GM19239 (cell line): ENCODE measurements around the gene B4GALT5.
"Not testable (repeated sequence)": the region's sequence is repeated elsewhere in the genome, so short reads cannot be mapped to it uniquely, and the experiment has no call there.

Source experiments
- DNase-seq: peaks from one replicate; pipeline ENCODE4 v3.0.0; 2011; ENCODE audit warnings: low spot score; ENCODE audit not compliant: insufficient read length
- FAIRE-seq: peaks from 2 replicates; lab custom pipeline; 2011; peaks lifted over from hg19 to GRCh38; lab: Jason Lieb, UNC

Gene B4GALT5

DNA sequence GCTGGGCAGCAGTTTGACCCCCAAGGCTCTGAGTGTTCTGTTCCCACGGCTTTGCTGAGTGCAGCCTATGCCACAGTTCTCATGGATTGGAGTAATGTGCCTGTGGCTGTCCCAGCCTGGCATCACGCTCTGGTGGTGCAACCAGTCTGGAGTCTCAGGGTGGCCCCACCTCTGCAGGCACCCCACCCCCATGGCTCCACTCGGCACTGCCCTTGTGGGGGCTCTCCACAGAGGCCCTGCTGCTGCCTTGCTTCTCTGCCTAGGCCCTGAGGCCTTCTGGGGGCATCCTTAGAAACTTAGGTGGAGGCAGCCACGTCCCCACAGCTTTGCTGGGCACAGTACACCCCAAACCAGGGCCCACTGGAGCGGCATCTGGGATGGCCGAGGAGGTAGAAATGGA is 25.4 kb upstream of the B4GALT5 start:
- DNase-seq (no peak), FAIRE-seq (no peak)

GRCh38 chr20:49737260-49737659 is 23.6 kb upstream of the B4GALT5 start:
- FAIRE-seq (no peak), DNase-seq (no peak)

GRCh38 chr20:49729780-49730179 is 16.1 kb upstream of the B4GALT5 start:
- FAIRE-seq (no peak), DNase-seq (no peak)

DNA sequence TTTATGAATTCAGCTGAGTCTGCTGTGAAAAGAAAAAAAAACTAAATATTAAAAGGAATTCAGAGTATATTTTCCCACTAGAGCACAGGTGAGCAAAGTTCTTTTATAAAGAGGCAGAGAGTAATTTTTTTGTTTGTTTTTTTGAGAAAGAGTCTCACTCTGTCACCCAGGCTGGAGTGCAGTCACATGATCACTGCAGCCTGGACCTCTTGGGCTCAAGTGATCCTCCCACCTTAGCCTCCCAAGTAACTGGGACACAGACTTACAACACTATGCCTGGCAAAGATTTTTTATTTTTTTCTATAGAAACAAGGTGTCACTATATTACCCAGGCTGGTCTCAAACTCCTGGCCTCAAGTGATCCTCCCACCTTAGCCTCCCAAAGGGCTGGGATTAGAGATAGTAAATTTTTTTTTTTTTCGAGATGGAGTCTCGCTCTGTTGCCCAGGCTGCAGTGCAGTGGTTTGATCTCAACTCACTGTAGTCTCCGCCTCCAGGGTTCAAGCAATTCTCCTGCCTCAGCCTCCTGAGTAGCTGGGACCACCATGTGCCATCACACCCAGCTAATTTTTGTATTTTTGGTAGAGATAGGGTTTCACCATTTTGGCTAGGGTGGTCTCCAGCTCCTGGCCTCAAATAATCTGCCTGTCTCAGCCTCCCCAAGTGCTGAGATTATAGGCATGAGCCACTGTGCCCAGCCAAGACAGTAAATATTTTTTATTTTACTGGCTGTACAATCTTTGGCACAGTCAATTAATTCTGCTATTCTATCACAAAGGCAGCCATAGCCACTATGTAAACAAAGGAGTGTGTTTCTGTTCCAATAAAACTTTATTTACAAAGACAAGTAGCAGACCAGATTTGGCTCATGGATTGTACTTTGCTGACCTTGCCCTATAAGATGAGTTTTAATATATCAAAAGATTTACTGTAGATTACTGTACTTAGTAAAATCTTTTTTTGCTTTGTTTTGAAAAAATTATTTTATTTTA is 14.5 kb upstream of the B4GALT5 start:
- no peak for DNase-seq
- FAIRE-seq: no peak

DNA sequence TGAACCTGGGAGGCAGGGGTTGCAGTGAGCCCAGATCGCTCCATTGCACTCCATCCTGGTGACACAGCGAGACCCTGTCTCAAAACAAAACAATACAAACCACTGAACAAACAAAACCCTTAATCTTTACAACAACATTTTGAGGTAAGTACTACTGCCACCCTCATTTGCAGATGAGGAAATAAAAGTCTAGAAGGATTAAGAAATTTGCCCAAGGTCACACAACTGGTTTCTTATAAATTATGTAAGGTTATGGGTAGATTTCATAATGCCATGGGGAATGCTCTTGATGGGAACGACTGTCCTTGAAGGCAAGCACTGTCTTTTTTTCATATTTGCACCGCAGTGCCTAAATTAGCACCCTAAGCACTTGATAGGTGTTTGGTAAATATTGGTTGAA is 13.8 kb upstream of the B4GALT5 start:
- DNase-seq: no peak
- FAIRE-seq: no peak

GRCh38 chr20:49725694-49726093 is 12.0 kb upstream of the B4GALT5 start:
- DNase-seq: no peak
- FAIRE-seq: no peak

GRCh38 chr20:49725224-49725606 is 11.5 kb upstream of the B4GALT5 start:
- FAIRE-seq, DNase-seq: not testable (repeated sequence)

DNA sequence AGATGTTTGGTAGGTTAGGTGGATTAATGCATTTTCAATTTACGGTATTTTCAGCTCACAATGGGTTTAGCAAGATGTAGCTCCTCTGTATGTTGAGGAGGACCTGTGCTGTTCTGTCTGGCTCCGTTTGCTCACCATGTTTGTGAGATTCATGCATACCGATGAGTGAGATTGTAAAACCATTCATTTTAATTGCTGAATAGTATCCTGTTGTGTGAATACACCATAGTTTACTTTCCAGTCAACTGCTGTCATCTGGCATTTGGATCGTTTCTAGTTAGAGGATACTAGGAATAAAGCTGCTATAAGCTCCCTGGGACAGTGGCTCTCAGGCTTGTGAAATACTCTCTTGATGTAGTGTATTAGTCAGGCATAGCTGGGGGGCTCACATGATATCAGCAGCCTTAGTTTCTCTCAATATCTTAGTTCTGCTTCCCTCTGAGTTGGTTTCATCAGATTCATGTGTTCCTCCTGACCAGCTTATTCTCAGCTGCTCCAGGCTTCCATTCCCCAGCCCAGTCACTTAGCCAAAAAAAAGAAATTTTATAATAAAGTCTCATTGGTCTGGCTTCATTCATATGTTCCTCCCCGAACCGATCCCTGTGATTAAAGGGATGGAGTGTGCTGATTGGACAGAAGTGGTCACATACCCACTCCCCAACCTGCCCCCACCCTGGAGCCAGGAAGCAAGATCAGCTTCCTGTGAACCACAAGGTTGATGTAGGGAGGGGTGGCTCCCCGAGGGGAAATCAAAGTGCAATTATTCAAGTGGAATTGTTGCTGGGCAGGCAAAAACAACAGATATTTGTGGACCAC is 10.9 kb upstream of the B4GALT5 start:
- FAIRE-seq: no peak
- no peak for DNase-seq

GRCh38 chr20:49723758-49724157 is 10.1 kb upstream of the B4GALT5 start:
- DNase-seq, FAIRE-seq: not testable (repeated sequence)

GRCh38 chr20:49721326-49721725 is 7.6 kb upstream of the B4GALT5 start:
- DNase-seq, FAIRE-seq: not testable (repeated sequence)

DNA sequence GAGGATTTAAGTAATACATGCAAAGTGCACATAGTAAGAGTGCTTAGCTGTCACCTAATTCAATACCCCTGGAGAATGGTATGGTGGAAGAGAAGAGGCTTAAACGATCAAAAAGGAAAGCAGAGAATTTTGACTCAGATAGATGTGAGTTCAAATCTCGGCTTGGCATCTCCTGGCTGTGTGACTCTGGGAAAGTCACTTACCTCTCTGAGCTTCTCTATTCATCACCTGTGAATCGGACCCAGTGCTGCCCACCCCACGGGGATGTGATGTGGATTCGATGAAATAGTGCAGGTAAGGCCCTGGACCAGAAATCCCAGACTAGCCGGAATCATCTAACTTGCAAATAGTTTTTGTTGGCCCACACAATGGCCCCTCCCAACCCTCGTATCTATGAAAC is 1.8 kb upstream of the B4GALT5 start:
- DNase-seq: no peak
- no peak for FAIRE-seq

DNA sequence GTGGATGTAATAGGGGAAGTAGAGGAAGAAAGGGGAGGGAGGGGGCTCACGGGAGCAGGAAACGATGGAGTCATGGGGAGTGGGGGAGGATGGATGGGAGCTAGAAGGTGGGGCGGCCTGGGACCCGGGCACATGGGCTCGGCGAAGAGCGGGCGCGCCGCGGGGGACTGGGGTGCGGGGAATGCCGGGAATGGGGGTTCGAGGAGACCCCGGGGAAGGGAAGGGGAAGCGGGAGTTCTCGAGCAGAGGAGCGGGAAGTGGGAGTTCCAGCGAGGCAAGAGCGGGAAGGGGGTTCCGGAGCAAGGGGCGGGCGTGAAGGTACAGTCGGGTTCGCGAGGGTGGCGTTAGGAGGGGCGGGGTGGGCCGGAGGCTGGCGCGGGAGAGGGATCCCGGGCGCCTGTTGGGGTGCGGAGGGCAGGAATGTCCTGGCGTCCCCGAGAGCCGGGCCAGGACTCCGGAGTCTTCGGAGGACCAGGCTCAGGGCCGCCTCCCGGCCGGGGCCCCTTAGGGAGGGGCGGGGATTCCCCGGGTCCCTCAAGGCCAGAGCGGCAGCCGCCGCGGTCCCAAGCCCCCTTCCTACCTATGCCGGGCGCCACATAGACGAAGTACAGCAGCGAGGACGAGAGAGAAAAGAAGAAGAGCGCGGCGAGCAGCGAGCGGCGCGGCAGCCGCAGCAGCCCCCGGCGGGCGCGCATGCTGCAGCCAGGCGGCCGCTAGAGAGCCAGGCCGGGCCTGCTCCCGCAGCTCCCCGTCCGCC is 504 bp downstream of the B4GALT5 start:
- FAIRE-seq (no peak), DNase-seq (no peak)

DNA sequence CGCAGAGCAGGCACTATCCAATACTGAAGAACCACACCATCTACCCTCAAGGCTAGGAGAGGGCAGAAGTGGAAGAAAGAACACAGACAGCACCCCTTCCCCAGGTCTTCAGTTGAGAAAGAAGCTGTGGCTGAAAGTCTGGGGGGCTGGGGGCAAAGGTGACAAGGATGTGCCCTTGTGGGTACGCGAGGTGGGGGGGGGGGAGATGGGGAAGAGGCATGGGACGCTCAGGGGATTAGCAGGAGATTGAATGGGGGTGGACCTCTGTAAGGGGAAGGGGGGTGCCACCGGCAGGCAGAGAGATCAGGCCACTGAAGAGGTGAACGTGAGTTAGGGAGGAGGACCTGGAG is 1.1 kb downstream of the B4GALT5 start:
- no peak for FAIRE-seq
- DNase-seq: no peak

DNA sequence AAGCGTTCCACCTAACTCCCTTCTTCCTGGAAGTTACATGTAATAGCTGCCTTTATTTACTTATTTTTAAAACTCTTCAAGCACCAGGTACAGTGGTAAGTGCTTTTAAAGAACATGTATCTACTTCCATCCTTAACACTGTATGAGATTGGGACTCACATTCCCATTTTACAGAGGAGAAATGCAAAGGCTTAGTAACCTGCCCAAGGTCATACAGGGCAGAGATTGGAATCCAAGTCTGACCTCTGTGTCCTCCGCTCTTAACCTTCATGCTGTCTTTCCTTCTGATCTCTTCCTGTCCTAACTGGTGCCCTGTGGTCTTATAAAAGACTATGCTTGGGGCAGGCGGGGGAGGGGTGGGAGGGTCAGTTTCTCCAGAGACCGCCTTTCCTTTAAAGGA is 1.6 kb downstream of the B4GALT5 start:
- FAIRE-seq: no peak
- DNase-seq: no peak

DNA sequence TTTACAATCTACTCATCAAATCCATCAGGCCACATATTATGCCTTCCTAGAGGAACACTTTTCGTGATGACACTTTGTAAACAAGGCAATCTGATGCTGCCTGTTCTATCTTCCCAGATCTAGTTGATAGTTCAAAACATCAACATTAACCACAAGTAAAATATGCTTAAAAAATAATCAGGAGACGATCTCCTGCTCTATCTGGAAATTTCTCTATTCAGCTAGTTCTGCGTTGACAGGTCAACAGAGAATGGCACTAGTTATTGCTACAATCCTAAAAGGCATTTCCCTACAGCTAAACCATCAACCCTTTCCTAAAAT is 2.1 kb downstream of the B4GALT5 start:
- DNase-seq (no peak), FAIRE-seq (no peak)

GRCh38 chr20:49710971-49711666 is 2.6 kb downstream of the B4GALT5 start:
- DNase-seq: no peak
- FAIRE-seq: no peak

DNA sequence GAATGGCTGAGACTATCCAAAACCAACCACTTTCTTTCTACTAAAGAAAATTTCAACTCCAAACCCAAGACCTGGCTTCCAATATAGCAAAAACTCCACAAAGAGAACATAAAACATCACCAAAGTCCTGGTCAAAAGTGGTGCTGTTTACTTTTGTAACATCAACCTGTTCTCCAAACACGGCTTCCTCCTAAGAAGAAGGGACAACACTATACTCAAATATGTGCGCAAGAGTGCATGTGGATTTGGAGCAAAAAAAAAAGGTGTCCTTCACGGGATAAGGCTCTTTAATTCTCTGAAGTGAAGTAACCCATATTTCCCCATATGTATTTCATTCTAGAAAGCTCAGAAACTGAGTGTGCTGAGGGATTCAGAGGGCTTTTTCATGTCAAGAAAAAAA is 6.6 kb downstream of the B4GALT5 start:
- FAIRE-seq (no peak), DNase-seq (no peak)

DNA sequence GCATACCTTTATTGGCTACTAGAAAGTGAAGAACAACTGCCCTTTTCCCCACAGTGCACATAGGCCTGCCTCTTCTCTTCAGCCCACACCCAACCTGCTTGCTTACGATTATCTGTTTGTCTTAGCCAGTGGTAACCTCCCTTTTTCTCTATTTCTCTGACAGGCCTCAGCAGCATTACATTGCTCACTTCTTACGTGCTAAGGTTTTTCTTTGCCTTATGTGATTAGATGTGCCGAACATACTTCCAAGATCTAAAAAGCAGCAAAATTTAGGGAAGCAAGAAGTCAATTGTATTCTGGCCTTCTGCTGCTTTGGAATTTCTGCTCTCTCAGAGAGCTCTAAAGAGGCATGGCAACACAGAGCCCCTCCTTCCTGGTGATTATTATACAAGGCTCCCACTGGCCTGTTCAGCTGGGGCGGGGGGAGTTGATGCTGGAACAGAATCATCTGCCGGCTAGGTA is 7.0 kb downstream of the B4GALT5 start:
- DNase-seq: no peak
- FAIRE-seq: no peak

- not testable (repeated sequence) for FAIRE-seq, DNase-seq
These were observed 7.8 kb downstream of the B4GALT5 start for GRCh38 chr20:49705893-49706292.

GRCh38 chr20:49705358-49705757 is 8.3 kb downstream of the B4GALT5 start:
- DNase-seq (no peak), FAIRE-seq (no peak)
